GM19372 (cell line): Measurements from ENCODE around the gene UBL7.

Source experiments
- ATAC-seq: cut with Tn5 transposase; IDR thresholded peaks from one replicate; pipeline ENCODE4 v1.9.1; 2021; ENCODE audit warnings: mild to moderate bottlenecking, low read depth, moderate library complexity; ENCODE audit not compliant: unreplicated experiment

The UBL7 gene

GRCh38 chr15:74424901-74425528 is 35.9 kb downstream of the UBL7 start:
- ATAC-seq = no peak

- ATAC-seq = no peak
These were observed 37.3 kb downstream of the UBL7 start for GRCh38 chr15:74423431-74424257.

- ATAC-seq = no peak
These were observed 38.1 kb downstream of the UBL7 start for GRCh38 chr15:74422652-74423430.

- no peak for ATAC-seq
These were observed 38.7 kb downstream of the UBL7 start for GRCh38 chr15:74422265-74422651.

- ATAC-seq = no peak
These were observed 39.4 kb downstream of the UBL7 start for GRCh38 chr15:74421302-74422245.

- ATAC-seq = no peak
These were observed 40.6 kb downstream of the UBL7 start for GRCh38 chr15:74420193-74420905.

- ATAC-seq = no peak
These were observed 41.5 kb downstream of the UBL7 start for GRCh38 chr15:74419432-74419831.

GRCh38 chr15:74418575-74419338 is 42.2 kb downstream of the UBL7 start:
- no peak for ATAC-seq

GRCh38 chr15:74417670-74418069 is 43.3 kb downstream of the UBL7 start:
- no peak for ATAC-seq

GRCh38 chr15:74417225-74417624 is 43.7 kb downstream of the UBL7 start:
- no peak for ATAC-seq

- ATAC-seq = no peak
These were observed 44.7 kb downstream of the UBL7 start for GRCh38 chr15:74415966-74416916.

- no peak for ATAC-seq
These were observed 46.2 kb downstream of the UBL7 start for GRCh38 chr15:74414603-74415338.

GRCh38 chr15:74414081-74414580 is 46.8 kb downstream of the UBL7 start:
- ATAC-seq = no peak

GRCh38 chr15:74413350-74414080 is 47.4 kb downstream of the UBL7 start:
- no peak for ATAC-seq

GRCh38 chr15:74412159-74412558 is 48.8 kb downstream of the UBL7 start:
- no peak for ATAC-seq

- ATAC-seq = no peak
These were observed 49.3 kb downstream of the UBL7 start for GRCh38 chr15:74411686-74412085.
